IPS-18c (cell line): ENCODE results near the gene CLDND2.

Experiments used
- H3K4me3 ChIP-seq: 2 replicates; pipeline ENCODE4 v1.7.0; 2013; ENCODE audit warnings: low read depth, mild to moderate bottlenecking, low read length, moderate library complexity; ENCODE audit not compliant: insufficient read depth
- H3K9me3 ChIP-seq: one replicate; pipeline ENCODE4 v1.6.1; 2013; ENCODE audit warnings: mild to moderate bottlenecking, low read length, moderate library complexity; ENCODE audit not compliant: control insufficient read depth, insufficient read depth

Gene CLDND2

DNA sequence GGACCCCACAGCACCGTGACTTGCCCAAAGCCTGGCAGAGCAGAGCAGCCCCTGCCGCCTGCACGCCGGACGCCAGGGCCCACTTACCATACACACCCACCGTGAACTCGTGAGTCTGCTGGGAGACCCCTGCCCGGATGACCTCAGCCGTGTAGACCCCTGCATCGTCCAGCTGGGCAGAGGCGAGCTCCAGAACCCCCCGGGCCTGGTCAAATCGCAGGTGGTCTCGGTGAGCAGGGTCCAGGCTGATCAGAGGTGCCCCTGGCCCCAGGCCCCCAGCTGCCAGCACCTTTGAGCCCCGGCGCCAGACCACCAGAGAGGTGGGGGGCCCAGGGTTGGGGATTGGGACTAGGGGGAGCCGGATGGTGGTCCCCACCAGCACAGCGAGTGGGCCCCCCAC, 27.7 kb downstream of the CLDND2 start:
- no peaks in the 10 kb centered on the region for H3K9me3 ChIP-seq
- no peak overlapping the region for H3K4me3 ChIP-seq

DNA sequence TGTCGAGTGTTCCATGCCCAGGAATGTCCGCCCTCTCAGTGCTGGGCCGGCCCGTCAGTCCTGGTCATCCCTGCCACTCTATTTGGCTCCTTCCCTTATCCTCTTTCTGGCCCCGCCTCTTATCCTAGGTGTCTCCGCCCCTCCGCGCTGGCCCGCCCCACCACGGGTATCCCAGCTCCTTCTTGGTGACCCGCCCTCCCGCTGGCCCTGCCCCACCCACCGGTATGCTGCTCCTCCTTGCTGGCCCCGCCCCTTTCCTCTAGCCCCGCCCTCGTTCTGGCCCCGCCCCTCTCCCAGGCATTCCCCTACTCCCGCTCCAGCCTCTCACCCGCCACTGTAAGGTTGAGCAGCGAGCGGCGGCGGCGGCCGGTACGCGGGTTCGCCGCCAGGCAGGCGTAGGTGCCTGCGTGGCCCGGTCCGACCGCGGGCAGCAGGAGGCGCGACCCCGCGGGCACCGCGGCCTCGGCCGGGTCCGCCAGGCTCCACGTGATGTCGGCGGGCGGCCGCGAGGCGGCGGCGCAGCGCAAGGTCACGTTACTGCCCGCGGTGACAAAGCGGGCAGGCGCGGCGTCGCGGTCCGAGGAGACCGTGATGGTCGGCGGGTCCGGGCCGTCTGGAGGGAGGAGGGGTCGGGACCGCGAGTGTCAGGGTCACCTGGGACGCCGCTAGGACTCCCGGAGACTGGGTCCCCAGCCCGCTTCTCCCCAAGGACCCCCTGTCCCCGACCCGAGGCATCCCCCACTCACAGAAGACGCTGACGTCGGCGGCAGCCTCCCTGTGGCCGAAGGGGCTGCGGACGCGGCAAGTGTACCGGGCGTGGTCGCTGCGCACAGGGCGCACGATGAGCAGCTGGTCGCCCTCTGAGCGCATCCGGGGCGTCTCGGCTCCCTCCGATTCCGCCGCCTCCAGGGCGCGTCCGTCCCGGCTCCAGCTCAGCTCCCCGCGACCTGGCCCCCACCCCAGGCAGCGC, 28.8 kb downstream of the CLDND2 start:
- Histone ChIP-seq H3K4me3 (peak overlapping the region; percentile 55), H3K9me3 (no peaks in the 10 kb centered on the region)

DNA sequence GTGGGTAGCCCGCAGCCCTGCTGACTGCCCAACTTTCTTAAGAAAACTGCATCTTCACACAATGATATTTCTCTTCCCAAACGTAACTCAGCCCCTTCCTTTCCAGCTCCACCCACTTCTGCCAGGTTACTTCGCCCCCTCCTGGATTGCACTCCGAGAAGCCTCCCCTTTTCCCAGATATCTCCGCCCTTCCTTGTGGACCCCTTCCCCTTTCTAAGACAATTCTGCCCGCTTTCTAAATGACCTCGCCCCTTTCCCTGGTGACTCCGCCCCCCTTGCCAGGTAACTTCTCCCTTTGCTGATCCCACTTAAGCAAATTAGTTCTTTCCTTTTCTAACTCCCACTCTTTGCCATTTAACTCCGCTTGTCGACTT, 29.5 kb downstream of the CLDND2 start:
- H3K9me3 ChIP-seq, result no peaks in the 10 kb centered on the region
- peak overlapping the region; percentile 55; the same call in 1 of the 2 replicates for H3K4me3 ChIP-seq

DNA sequence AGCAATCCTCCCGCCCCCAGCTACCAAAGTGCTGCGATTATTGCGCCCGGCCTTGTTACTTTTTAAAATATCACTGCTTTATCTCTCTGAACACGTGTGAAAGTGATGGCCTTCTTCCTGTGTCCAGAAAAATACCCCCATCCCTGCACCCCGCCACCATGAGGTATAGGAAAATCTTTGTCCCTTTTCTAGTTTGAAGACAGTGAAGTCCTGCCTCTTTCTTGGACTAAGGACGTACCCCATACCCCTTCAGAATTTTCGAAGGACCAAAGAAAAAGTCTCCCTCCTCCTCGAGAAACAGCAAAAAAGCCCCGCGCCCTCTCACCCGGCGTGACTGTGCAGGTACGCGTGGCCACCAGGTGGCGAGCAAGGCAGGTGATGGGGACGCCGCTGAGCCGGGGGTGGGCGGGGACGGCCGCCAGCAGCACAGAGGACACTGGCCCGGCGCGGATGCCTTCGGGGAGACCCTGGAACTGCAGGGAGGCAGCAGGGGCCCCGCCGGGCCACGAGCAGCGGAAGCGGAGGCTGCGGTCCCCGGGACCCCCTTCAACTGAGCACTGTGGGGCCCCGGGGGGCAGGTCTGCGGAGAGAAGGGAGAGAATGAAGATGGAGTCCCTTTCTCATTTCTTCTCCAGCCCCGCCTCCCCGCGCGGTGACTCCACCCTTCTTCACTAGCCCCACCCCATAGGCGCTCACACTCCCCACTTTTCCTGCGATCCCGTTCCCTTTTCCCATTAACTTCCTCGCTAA, 30.1 kb downstream of the CLDND2 start:
- Histone ChIP-seq H3K4me3 (peak overlapping the region; percentile 55; the same call in 1 of the 2 replicates), H3K9me3 (no peaks in the 10 kb centered on the region)

GRCh38 chr19:51337861-51338562, 30.8 kb downstream of the CLDND2 start:
- H3K4me3 ChIP-seq, result peak overlapping the region; percentile 55; the same call in 1 of the 2 replicates

DNA sequence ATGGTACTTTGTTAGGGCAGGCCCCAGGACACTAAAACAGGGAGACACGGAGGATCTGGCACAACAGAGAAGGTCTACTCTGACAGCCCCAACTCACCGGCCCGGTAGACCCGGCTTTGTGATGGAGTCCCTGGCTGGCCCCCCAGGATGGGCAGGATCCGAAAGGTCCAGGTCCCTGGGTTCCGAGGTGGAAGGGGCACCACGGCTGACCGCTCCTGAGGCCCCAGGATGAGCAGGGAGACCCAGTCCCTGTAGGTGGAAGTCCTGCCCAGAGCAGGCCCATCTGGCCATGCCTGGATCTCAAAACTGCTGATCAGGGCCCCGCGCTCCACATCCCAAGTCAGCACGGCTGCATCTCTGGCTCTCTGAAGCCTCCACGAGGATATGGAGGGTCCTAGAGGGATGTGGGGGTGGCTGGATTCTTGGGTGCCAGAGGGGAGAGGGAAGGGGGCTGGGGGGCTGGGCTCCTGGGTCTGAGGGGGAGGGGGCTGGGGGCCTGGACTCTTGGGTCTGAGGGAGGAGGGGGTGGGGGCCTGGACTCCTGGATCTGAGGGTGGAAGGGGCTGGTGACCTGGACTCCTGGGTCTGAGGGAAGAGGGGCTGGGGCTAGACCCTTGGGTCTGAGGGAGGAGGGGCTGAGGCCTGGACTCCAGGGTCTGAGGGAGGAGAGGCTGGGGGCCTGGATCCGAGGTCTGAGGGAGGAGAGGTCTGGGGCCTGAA, 31.5 kb downstream of the CLDND2 start:
- no peak overlapping the region for H3K4me3 ChIP-seq
- no peaks in the 10 kb centered on the region for H3K9me3 ChIP-seq

More at GRCh38 chr19:51337861-51338562, 30.8 kb downstream of the CLDND2 start:
- no peaks in the 10 kb centered on the region for H3K9me3 ChIP-seq

- no peaks in the 10 kb centered on the region for H3K9me3 ChIP-seq
- no peak overlapping the region for H3K4me3 ChIP-seq
Measured at GRCh38 chr19:51333836-51334460, 34.9 kb downstream of the CLDND2 start.

- Histone ChIP-seq H3K4me3 (no peak overlapping the region), H3K9me3 (no peaks in the 10 kb centered on the region)
Measured at GRCh38 chr19:51331716-51332115, 37.1 kb downstream of the CLDND2 start.

- no peaks in the 10 kb centered on the region for H3K9me3 ChIP-seq
- H3K4me3 ChIP-seq, result no peak overlapping the region
Measured at GRCh38 chr19:51331193-51331592, 37.6 kb downstream of the CLDND2 start.

- Histone ChIP-seq H3K9me3 (no peaks in the 10 kb centered on the region), H3K4me3 (no peak overlapping the region)
Measured at GRCh38 chr19:51330366-51330765, 38.4 kb downstream of the CLDND2 start.

DNA sequence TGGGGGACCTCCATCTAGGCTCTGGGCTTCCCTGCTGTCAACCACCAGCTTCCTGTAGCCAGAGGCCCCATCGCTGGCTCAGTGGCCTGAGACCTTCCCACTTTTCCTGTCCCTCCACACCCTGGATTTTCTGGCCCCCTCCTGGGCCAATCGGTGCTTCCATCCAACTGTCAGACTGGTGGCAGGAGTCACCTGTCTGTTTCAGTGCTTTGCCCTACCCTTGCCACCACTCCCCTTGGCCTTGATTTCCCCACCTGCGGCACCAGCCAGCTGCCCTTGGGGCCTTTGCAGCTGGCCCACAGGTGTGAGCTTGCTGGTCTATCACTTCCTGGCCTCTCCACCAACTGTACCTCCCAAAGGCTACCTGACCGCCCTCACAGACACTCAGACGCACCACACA, 39.4 kb downstream of the CLDND2 start:
- no peak overlapping the region for H3K4me3 ChIP-seq
- H3K9me3 ChIP-seq, result no peaks in the 10 kb centered on the region

DNA sequence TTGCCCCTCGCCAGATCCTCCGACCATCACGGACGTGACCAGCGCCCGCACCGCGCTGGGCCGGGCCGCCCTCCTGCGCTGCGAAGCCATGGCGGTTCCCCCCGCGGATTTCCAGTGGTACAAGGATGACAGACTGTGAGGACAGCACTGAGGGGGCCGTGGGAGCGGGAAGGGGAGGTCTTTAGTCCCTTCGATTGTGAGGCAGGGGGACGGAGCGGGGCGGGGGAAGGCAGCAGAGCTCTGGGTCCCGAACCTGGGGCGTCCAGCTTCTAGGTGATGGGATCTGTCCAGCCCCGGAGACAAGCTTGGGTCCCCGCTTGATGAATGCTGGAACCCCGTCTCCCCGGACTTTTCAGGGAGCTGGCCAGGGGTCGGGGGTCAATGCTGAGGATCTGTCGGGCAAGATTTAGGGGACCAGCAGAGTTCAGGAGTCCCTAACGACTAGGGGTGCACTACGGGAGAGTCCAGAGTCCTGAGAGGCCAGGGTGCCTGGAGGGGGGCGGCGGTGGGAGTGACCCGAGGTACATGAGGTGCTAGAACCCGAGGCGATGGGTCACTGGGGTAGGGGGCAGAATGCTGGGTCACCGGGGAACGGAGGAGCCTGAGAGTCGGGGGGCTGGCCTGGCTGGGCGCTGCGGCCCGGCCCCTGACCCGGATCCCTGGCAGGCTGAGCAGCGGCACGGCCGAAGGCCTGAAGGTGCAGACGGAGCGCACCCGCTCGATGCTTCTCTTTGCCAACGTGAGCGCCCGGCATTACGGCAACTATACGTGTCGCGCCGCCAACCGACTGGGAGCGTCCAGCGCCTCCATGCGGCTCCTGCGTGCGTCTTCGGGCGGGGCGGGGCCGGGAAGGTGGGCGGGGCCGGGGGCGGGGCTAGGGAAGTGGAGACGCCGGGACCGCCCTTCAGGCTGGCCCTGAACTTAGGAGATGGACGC, 41.5 kb downstream of the CLDND2 start:
- Histone ChIP-seq H3K9me3 (no peaks in the 10 kb centered on the region), H3K4me3 (peak overlapping the region; percentile 53)

DNA sequence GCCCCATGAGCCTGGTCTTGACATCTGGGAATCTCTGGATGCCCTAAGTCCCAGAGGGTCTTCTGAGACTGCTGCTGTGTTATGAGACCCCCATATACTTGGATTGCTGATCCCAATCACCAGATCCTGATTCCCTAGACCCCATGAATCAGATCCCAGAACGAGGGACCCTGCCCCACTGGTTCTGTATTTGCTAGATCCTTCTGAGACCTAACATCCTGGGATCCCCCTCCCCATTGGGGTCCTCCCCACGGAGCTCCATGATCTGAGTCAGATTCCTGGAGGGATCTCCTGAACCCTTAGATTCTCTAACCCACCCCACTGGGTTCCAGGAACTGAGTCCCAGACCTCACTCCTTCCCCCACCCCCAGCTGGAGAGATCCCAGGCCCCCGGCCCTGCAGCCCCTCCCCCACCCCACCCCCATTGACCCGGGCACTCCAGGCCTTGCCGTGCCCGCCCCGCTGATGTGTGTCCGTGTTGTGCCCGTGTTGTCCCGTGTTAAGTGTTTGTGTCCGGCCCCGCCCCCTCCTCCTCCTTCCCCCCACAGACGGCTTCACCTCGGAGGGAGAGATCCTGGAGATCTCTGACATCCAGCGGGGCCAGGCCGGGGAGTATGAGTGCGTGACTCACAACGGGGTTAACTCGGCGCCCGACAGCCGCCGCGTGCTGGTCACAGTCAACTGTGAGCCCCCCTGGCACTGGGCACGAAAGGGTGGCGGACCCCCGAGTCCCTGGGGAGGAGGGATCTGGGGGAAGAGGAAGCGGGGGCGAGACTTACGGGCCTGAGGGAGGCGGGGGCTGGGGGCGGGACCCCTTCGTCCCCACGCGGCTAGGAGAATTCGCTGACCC, 42.4 kb downstream of the CLDND2 start:
- Histone ChIP-seq H3K4me3 (peak overlapping the region; percentile 53), H3K9me3 (no peaks in the 10 kb centered on the region)

DNA sequence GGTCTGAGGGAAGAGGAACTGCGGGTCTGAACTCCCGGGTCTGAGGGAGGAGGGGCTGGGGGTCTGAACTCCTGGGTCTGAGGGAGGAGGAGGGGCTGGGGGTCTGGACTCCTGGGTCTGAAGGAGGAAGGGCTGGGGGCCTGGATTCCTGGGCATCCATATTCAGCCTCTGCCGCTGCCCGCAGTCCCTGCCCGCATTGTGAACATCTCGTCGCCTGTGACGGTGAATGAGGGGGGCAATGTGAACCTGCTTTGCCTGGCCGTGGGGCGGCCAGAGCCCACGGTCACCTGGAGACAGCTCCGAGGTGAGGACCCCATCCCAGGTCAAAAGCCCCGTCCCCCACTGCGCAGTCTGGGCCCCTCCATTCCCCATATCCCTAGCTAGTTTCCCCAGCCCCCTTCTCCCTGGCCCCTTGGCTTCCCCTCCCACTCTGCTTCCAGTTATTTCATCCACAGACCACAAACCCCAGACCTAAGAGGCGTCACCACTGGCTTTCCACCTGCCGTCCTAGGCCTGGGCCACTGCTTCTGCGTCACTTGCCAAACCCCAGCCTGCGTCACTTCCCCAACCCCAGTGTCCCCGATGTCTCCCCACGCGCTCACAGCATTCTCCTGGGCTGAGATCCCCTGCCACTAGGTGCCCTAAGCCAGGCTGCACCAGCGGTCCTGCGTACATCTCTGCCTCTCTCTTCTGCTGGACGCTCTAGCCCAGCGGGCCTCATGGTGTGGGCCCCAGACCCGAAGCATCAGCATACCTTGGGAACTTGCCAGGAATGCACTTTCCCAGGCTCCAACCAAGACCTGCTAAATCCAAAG, 43.4 kb downstream of the CLDND2 start:
- H3K9me3 ChIP-seq, result no peaks in the 10 kb centered on the region
- no peak overlapping the region for H3K4me3 ChIP-seq
